HT1080 (cell line): ENCODE results near the gene FURIN. TPM values are rescaled to one million over a fixed set of nuclear protein-coding genes. Genes with fewer than 3 reads are reported as not detected.
"Not testable (repeated sequence)": the region's sequence is repeated elsewhere in the genome, so short reads cannot be mapped to it uniquely, and the experiment has no call there.

Source experiments
- DNase-seq: peaks from one replicate; pipeline ENCODE4 v3.0.0-alpha.2; 2015; ENCODE audit warnings: low read depth
- total RNA-seq: library from RNA; depleted of rRNA; stranded (reverse); fragments of >200 nt; shearing (Covaris generic); gene quantifications from 2 replicates; pipeline ENCODE4 v1.2.3, GENCODE V29; 2014

FURIN gene
- total RNA-seq, 1 experiment from 2014 or later: 84.3 TPM

DNA sequence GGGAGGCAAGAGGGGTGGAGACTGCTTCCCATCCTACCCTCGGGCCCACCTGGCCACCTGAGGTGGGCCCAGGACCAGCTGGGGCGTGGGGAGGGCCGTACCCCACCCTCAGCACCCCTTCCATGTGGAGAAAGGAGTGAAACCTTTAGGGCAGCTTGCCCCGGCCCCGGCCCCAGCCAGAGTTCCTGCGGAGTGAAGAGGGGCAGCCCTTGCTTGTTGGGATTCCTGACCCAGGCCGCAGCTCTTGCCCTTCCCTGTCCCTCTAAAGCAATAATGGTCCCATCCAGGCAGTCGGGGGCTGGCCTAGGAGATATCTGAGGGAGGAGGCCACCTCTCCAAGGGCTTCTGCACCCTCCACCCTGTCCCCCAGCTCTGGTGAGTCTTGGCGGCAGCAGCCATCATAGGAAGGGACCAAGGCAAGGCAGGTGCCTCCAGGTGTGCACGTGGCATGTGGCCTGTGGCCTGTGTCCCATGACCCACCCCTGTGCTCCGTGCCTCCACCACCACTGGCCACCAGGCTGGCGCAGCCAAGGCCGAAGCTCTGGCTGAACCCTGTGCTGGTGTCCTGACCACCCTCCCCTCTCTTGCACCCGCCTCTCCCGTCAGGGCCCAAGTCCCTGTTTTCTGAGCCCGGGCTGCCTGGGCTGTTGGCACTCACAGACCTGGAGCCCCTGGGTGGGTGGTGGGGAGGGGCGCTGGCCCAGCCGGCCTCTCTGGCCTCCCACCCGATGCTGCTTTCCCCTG, 13.8 kb downstream of the FURIN start:
- DNase-seq: no peak

DNA sequence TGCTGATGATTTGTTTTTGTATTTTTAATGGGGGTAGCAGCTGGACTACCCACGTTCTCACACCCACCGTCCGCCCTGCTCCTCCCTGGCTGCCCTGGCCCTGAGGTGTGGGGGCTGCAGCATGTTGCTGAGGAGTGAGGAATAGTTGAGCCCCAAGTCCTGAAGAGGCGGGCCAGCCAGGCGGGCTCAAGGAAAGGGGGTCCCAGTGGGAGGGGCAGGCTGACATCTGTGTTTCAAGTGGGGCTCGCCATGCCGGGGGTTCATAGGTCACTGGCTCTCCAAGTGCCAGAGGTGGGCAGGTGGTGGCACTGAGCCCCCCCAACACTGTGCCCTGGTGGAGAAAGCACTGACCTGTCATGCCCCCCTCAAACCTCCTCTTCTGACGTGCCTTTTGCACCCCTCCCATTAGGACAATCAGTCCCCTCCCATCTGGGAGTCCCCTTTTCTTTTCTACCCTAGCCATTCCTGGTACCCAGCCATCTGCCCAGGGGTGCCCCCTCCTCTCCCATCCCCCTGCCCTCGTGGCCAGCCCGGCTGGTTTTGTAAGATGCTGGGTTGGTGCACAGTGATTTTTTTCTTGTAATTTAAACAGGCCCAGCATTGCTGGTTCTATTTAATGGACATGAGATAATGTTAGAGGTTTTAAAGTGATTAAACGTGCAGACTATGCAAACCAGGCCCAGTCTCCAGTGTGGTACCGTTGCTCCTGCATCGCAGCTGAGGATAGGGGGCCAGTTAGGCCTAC, 14.6 kb downstream of the FURIN start:
- DNase-seq: no peak

DNA sequence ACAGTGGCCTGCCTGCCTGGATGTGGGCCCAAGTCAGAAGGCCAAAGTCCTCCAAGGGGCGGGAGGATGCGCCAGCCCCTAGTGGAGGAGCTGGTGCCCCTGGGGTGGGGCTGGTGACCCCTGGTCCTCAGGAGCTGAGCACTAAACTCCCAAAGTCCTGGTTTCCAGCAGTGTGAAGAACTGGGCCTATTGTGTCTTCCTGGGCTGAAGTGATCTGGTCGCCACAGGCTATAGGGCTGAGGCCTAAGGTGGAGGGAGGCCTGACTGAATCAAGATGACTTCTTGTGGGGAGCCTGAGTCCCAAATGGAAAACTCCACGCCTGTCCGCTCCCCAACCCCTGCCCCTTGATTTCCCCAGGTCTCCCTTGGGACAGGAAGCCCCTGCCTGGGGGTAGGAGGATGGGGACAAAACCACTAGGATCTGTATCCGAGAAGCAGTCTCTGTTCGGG, 15.2 kb downstream of the FURIN start:
- no peak for DNase-seq

DNA sequence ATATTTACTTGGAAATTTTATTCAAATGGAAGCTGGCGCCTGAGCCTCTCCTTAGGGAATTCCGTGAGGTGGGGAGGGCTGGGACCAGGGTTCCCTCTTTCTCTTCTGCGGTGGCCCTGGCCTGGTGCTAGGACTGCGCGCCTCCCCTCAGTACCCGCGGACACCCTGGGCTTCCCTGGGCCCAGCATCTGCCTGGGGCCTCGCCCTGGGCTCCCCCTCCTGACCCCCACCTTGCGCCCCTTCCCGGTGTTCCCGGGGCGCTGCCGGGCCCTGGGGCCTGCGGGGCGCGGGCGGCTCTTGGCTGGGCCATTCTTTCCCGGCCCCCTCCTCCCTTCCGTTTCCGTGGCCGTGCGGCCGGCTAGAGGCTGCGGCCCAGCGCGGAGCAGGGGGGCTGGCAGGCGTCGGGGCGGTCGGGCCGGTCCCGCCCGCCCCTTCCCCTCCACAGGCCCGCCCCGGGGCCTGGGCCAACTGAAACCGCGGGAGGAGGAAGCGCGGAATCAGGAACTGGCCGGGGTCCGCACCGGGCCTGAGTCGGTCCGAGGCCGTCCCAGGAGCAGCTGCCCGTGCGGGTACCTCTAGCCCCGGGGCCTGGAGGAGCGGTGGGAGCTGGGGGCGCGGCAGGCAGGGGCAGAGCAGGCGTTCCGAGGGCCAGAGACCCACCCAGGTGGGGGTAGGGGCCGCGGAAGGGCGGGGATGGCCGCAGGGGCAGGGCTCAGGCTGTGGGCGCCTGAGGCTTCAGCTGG, 15.8 kb downstream of the FURIN start, which contains the start of gene FES:
Gene FES (plus strand): TSS at position 529 of the 743 bp plus-strand sequence. CDS start 542 bp downstream, outside the sequence.
- DNase-seq: no peak

DNA sequence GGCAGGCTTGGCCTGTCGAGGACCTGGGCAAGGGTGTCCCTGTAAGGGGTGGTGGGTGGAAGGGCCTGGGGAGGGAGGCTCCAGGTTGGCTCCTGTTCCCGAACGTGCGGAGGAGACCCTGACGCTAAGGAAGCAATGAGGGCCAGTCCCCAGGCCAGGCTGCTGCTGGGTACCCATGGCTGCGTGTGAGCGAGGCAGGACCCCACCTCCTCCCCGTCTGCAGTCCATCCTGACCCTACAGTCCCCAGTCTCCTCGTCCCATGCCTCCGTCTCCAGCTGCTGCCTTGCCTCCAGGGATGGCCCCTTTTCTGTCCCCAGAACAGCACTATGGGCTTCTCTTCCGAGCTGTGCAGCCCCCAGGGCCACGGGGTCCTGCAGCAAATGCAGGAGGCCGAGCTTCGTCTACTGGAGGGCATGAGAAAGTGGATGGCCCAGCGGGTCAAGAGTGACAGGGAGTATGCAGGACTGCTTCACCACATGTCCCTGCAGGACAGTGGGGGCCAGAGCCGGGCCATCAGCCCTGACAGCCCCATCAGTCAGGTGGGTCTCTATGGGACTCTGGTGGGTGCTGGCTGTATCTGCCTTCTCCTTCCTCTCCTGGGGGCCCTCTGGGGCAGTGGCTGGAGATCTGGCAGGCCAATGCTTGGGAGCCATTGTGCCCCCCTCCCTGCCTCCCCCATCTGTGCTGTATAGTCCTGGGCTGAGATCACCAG, 16.5 kb downstream of the FURIN start:
- DNase-seq: no peak

DNA sequence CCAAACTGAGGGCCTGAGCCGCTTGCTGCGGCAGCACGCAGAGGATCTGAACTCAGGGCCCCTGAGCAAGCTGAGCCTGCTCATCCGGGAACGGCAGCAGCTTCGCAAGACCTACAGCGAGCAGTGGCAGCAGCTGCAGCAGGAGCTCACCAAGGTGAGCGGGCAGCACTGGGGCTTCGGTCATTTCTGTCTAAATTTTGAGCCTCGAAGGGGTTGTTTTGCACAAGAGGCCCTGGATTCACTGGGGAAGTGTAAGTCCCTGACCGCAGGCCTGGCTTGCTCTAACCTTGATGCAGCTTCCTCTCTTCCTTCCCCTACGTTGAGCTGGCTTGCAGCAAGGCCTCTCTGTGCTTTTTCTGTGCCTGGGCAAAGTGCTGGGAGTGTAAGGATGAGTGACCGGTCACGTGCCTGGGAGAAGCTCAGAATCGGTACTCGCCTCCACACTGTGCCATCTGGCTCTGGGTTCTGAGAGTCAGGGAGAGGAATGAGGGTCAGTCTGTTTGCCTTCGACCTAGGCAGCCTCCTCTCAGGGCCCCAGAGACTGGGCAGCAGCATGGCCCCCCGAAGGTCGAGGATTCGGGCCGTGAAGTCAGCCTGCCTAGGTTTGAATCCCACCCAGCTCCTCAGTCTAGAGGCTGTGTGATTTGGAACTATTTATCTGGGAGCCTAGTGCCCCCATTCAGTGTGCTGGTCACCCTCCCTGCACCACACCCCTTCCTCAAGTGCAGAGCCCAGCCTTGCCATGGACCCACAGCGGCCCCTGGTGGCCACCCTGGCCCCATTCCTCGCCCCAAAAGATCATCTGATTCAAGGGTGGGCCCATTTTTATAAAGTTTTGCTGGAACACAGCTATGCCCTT, 17.3 kb downstream of the FURIN start:
- DNase-seq: peak; percentile 58

DNA sequence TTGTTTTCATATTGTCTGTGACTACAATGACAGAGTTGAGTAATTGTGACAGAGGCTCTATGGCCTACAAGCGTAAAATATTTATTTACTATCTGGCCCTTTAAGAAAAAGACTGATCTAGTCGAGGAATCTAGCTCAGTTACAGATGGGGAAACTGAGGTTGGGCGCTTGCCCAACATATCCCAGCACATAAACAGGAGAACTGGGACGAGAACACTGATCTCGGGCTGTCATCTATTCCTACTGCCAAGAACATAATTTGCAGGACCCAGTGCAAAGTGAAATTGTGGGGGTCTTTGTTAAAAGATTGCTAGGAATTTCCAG, 17.9 kb downstream of the FURIN start:
- no peak for DNase-seq

DNA sequence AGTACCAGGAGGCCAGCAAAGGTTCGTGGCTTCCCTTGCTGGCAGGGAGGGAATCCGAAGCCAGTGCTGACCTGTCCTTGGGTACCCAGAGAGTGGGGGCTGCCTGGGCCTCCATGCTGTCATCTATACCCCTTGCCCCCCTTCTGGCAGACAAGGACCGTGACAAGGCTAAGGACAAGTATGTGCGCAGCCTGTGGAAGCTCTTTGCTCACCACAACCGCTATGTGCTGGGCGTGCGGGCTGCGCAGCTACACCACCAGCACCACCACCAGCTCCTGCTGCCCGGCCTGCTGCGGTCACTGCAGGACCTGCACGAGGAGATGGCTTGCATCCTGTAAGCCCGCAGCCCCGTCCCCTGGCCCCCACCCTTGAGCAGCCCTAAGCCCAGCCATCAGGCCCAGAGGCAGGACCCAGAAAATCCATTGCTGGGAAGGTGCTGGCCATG, 18.7 kb downstream of the FURIN start:
- DNase-seq: no peak

DNA sequence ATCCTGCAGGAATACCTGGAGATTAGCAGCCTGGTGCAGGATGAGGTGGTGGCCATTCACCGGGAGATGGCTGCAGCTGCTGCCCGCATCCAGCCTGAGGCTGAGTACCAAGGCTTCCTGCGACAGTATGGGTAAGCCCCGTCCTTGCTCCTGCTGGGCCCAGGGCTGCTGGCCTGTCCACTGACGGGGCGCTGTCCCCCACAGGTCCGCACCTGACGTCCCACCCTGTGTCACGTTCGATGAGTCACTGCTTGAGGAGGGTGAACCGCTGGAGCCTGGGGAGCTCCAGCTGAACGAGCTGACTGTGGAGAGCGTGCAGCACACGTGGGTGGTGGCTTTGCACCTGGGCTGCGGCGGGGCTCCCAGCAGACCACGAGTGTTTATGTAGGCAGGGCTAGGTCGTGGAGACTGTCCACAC, 20.9 kb downstream of the FURIN start:
- DNase-seq: no peak

DNA sequence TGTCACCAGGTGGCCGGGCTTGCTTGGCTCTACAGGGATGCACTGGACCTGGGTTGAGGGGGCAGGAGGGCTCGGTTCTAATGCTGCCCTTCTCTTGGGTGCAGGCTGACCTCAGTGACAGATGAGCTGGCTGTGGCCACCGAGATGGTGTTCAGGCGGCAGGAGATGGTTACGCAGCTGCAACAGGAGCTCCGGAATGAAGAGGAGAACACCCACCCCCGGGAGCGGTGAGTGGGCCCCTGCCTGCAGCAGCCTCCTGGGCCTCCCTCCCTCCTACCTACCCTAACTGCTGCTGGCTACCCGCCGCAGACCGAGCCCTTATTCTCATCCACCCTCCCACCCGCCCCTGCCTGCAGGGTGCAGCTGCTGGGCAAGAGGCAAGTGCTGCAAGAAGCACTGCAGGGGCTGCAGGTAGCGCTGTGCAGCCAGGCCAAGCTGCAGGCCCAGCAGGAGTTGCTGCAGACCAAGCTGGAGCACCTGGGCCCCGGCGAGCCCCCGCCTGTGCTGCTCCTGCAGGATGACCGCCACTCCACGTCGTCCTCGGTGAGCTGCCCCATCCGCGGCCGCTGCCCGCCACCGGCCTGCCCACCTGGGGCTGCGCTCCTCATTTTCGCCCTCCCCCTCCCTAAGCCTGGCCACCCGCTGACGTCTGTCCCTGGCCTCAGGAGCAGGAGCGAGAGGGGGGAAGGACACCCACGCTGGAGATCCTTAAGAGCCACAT, 21.5 kb downstream of the FURIN start:
- DNase-seq: no peak

DNA sequence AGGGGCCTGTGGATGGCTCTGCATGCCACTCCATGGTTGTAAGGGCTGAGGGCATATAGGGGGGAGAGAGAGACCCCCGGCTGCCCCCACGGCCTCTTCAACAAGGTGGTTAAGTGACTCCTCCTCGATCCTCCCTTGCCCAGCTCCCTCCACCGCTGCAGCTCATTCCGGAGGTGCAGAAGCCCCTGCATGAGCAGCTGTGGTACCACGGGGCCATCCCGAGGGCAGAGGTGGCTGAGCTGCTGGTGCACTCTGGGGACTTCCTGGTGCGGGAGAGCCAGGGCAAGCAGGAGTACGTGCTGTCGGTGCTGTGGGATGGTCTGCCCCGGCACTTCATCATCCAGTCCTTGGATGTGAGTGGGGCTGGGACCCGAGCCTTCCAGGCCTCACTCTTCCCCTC, 22.5 kb downstream of the FURIN start:
- DNase-seq: no peak

DNA sequence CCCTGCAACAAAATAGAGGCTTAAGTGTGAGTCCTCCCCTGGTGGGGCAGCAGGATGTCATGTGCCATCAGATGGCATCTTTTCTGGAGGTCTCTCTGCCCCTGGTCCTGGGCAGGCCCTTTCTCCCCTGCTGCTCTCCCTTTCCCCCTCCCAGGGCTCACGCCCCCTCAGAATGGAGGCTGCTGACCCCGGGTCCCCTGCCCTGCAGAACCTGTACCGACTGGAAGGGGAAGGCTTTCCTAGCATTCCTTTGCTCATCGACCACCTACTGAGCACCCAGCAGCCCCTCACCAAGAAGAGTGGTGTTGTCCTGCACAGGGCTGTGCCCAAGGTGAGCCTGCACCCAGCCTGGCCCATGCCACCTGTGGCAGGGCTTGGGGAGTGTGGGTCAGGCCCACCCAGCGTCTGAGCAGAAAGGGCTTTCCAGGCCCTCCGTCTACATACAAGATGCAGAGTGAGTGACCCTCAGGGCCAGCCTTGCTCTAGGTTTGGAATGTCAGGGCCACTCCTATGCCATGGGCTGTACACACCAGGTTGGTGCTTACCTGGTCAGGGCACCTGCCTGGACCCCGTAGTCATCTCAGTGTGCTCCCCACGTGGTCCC, 23.1 kb downstream of the FURIN start:
- no peak for DNase-seq

DNA sequence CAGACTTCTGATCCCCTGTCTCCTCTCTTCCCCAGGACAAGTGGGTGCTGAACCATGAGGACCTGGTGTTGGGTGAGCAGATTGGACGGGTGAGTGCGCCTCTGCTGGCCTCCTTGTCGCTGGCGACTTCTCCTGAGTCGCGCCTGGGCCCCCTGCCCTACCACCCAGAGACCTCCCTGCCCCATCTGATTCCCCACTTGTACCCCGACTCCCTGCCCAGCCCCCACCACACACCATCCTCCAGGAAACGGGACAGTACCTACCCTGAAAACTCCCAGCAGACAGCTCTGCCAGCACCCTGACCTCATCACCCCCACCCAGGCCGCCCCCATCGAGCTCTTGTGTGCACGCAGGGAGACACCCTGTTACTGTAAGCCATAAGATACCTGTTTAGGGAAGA, 23.6 kb downstream of the FURIN start:
- DNase-seq: no peak

DNA sequence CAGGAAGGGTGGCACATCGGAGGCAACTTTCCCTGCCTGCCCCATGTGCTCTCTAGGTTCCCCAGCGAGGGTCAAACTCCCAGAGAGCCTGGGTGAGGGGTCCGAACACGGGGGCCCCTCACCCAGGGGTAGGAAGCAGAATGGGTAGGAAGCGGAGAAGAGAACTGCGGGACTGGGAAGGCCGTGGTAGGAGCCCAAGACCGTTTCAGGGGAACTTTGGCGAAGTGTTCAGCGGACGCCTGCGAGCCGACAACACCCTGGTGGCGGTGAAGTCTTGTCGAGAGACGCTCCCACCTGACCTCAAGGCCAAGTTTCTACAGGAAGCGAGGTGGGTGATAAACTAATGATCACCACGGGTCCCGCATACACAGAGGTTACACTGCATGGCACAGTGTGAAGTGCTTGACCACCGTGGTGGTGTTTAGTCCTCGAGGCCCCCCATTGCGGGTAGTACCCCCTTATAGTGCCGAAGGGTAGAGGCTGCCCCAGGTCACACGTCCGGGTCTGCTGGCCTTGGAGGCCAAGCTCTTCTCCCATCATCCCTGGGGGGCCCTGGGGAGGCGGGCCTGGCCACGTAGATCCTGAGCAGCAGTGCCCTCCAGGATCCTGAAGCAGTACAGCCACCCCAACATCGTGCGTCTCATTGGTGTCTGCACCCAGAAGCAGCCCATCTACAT, 24.2 kb downstream of the FURIN start:
- DNase-seq: no peak

DNA sequence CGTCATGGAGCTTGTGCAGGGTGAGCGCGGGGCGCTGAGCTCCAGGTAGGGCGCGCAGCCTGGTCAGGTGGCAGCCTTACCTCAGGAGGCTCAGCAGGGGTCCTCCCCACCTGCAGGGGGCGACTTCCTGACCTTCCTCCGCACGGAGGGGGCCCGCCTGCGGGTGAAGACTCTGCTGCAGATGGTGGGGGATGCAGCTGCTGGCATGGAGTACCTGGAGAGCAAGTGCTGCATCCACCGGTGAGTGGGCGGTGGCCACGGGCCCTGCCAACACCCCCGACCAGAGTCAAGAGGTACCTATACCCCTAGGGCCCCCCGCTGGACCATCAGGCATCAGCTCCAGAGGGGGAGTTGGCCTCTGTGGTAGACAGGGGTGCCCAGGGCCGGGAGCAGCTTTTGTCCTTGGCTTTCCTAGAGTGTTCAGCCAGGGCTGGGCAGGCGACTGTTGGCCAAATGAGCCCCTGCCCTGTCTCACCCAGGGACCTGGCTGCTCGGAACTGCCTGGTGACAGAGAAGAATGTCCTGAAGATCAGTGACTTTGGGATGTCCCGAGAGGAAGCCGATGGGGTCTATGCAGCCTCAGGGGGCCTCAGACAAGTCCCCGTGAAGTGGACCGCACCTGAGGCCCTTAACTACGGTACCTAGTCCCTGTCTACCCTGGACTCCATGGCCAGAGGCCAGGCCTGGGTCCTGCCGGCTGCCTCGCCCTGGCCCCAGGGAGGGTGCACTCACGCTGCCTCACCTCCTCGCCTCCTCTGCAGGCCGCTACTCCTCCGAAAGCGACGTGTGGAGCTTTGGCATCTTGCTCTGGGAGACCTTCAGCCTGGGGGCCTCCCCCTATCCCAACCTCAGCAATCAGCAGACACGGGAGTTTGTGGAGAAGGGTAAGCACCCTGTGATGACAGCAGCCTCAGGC, 25.0 kb downstream of the FURIN start:
- peak; percentile 32 for DNase-seq

DNA sequence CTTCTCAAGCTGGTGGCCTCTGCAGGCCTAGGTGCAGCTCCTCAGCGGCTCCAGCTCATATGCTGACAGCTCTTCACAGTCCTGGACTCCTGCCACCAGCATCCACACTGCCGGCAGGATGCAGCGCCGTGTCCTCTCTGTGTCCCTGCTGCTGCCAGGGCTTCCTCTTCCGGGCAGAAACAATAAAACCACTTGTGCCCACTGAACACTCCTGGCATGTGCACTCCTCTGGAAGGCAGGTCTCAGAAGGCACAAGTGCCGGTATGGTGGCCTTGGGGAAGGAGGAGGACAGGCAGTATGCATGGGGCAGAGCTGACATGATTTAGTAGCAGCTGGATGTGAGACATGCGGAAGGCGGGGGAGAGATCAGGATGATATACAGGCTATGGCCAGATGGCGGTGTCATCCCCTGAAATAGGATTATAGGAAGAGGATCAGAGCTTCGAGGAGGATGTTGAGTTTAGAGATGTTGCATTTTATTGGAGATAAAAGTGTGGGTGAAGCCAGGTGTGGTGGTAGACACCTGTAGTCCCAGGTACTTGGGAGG, 27.3 kb downstream of the FURIN start:
- DNase-seq: no peak

DNA sequence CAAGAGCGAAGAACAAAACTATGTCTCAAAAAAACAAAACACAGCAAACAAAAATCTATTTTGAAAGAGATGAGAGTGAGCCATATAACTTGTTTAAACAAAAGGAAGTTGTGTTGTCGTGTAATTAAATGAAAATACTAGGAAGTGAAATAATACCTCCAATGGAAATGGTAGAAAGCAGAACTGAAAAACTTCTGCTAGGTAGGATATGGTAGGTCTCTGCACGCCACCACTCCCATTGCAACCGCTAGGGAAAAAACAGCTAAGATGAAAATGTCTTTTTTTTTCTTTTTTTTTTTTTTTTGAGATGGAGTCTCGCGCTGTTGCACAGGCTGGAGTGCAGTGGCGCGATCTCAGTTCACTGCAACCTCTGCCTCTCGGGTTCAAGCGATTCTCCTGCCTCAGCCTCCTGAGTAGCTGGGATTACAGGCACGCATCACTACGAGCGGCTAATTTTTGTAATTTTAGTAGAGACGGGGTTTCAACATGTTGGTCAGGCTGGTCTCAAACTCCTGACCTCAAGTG, 28.8 kb downstream of the FURIN start:
- not testable (repeated sequence) for DNase-seq
